Thyroid gland (tissue), 4 donors: Measurements from ENCODE around the gene CDPF1.

ENCODE experiments used
- CTCF ChIP-seq, 6 experiments: fragments of 200-600 bp in 3 of 6; fragments of 450-650 bp in 3 of 6; sonication (generic) in 3 of 6; IDR thresholded peaks; one replicate each; pipeline ENCODE4 v1.5.1; 2016 to 2019; ENCODE audit warnings: antibody characterized with exemption in 6 of 6, mild to moderate bottlenecking in 2 of 6, inconsistent platforms in 1 of 6, moderate library complexity in 1 of 6
- POLR2A ChIP-seq, 2 donors: fragments of 450-650 bp; IDR thresholded peaks; one replicate each; pipeline ENCODE4 v1.6.1; 2017; ENCODE audit warnings: antibody characterized with exemption in 2 of 2, mild to moderate bottlenecking in 2 of 2, moderate library complexity in 1 of 2

GRCh38 chr22:46276563-46276962 lies 26.5 kb upstream of the CDPF1 start:
- TF ChIP-seq CTCF (IDR thresholded peaks at IDR 0.05): no peak
- no peak for TF ChIP-seq POLR2A (IDR thresholded peaks at IDR 0.05)
